Stimulated activated CD4-positive, alpha-beta T cell treated with anti-CD3 and anti-CD28 coated beads, Interleukin-1b, Interleukin-23, amount 100 ng/mL, for 24 hours (primary cell): ENCODE data around the gene CRISPLD2.
"Not testable (repeated sequence)": the region's sequence is repeated elsewhere in the genome, so short reads cannot be mapped to it uniquely, and the experiment has no call there.

Source experiments
- DNase-seq, 4 experiments: peaks; one replicate each; pipeline ENCODE4 v3.0.0-alpha.2; 2020; ENCODE audit warnings: low read depth in 4 of 4, low spot score in 1 of 4

Gene CRISPLD2

GRCh38 chr16:84821728-84822689 is 2.2 kb downstream of the CRISPLD2 start:
- no peak for DNase-seq

DNA sequence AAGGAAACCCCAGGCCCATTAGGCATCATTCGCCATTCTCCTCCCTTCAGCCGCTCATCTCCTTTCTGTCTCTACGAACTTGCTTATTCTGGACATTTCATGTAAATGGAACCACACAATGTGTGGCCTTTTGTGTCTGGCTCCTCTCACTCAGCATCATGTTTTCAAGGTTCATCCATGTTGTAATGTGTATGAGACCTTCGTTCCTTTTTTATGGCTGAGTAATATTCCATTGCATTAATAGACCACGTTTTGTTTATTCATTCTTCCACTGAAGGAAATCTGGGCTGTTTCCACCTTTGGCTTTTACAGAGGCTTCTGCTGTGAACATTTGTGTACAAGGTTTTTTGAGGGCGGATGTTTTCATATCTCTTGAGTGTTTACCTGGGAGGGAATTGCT is 3.2 kb downstream of the CRISPLD2 start:
- DNase-seq = no peak

DNA sequence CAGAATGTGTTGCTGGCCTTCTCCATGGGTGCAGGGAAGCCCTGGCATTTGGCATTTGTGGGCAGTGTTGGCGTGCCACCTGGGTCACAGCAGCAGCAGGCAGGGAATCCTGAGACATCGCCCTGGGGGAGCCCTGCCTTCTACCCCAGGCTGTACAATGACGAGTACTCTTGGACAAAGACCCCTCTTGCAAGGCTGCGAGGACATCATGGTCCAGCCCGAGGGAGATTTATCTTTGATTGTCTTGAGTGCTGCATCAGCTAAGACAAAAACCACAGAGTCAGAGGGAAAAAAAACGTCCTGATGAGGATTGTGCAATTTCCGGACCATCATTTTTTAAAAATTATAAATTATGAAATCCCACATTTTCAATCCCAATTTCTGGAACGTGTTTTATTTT is 3.7 kb downstream of the CRISPLD2 start:
- DNase-seq = no peak

DNA sequence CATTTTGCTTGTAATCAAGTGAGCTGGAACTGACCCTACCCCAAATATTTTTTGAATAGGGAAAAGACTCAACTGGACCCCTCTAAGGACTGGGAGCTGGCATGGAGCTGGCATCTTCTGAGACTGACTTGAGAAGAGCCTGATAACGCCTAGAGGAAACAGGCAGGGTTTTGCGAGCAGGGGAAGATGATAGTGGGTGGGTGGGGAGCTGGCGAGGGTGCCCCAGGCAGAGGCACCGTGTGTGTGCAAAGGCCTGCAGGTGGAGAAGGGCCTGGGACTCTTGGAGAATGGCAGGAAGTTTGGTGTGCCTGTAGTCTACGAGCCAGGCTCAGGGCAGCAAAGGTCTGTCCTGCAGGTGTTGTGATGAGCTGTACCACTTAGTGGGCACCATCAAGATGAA is 4.1 kb downstream of the CRISPLD2 start:
- no peak for DNase-seq

- DNase-seq = no peak
Measured at GRCh38 chr16:84825896-84826557, 6.2 kb downstream of the CRISPLD2 start.

DNA sequence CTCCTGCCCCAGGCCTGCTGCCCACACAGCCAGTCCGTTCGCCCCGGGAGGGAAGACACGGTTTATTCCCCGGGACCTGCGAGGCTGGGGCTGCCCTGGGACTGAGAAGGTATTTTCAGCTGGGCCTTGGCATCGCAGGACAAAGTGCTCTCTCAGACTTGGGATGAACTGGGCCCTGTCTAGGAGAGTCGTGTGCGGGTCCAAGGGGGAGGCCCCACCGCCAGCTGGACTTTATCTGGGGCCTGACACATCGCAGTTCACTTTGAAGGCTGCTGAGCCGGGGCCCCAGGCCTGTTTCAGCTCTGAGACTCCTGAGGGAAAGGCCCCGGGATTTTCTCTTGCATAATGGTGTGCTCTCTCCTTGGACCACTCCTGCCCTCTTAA is 6.8 kb downstream of the CRISPLD2 start:
- DNase-seq = no peak

DNA sequence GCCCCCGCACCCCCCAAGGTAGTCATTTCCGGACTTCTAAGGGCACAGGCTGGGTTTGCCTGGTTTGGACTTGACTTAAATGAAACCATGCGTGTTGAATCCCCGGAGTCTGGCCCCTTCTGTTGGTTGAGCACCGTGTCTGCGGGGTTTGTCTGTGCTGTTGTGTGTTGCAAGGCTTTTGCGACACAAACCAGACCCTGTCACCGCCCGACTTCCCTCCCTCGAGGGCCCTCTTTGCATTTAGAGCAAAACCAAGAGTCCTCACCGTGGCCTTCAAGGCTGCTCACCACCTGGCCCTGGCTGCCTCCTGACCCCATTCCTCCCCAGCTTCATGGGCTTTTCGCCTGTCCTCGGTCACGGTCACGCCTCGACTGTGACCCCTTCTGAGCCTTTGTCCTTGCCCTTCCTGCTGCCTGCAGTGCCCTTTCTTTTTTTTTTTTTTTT is 7.4 kb downstream of the CRISPLD2 start:
- no peak for DNase-seq

DNA sequence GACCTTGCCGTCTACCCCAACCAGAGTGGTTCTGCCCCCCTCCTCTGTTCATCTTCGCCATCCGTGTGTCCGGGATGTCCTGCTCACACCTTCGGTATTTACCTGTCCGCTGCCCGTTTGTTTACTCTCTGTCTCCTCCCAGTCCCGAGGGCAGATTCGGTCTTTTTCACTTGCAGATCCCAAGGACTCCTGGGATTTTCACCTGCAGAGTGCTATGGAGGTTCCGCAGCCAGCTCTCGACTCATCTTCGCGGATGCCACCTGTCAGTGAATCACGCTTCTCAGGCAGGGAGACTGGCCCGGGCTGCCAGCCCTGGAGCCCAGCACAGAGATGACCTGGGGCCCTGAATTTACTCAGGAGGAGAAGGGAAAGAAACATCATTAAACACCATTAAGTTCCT is 8.1 kb downstream of the CRISPLD2 start:
- DNase-seq = no peak

DNA sequence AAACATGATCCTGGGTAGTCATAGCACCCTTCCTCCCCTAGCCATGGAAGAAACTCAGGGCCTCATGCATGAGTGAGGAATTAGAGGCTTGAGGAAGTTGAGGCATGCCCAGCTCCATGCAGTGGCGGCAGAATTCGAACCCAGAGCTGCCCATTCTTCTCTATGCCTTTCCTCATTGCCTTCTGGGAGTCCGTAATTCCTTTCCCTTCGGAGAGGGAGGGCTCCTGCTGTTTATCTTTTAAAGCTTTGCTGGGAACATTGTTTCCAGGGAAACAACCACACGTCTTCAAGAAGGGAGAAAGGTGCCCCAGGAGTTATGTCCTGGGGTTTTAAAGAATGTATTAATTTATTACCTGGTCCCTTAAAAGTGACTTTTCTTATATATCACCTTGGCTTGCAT is 8.5 kb downstream of the CRISPLD2 start:
- DNase-seq = no peak

GRCh38 chr16:84829168-84829965 is 9.6 kb downstream of the CRISPLD2 start:
- DNase-seq = no peak

GRCh38 chr16:84830765-84831384 is 11.1 kb downstream of the CRISPLD2 start:
- DNase-seq = no peak

DNA sequence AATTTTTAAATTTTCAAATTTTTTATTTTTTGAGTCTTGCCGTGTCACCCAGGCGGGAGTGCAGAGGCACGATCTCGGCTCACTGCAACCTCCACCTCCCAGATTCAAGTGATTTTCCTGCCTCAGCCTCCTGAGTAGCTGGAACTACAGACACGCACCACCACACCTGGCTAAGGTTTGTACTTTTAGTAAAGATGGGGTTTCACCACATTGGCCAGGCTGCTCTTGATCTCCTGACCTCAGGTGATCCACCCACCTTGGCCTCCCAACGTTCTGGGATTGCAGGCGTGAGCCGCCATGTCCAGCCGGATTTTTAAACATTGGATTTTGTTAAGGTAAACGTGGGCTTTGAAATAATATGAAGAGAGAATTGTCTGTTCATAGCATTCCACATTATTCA is 11.9 kb downstream of the CRISPLD2 start:
- DNase-seq = not testable (repeated sequence)

DNA sequence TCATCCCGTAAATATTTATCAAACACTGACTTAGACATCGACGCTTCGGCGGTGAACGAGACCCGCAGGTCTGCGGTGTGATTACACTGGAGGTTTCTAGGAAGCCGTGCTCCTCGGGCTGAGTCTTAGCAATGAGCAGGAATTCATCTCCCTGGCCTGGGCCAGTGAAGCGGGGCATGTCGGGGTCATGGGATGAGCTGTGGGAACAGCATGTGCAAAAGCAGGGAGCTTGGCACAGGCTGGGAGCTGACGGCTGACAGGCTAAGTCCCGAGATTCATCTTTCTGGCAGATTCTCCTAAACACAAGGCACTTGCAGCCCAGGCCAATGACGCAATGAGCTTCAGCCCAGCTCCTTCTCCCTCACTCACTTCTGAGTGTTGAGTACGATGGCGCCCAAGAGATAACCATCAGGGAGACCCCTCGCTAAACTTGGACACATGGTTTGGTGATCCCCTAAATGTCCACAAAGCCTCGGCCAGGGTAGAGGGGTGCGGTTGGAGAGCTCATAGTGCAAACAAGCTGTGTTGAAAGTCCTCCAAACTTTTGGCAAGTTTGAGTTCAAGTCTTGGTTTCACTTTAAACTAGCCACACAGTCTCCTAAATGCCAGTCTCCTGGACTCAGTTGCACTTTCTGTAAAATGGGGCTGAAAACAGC is 12.8 kb downstream of the CRISPLD2 start:
- DNase-seq = no peak

GRCh38 chr16:84833144-84833500 is 13.3 kb downstream of the CRISPLD2 start:
- DNase-seq = no peak

GRCh38 chr16:84833542-84834402 is 14.0 kb downstream of the CRISPLD2 start:
- DNase-seq = no peak

DNA sequence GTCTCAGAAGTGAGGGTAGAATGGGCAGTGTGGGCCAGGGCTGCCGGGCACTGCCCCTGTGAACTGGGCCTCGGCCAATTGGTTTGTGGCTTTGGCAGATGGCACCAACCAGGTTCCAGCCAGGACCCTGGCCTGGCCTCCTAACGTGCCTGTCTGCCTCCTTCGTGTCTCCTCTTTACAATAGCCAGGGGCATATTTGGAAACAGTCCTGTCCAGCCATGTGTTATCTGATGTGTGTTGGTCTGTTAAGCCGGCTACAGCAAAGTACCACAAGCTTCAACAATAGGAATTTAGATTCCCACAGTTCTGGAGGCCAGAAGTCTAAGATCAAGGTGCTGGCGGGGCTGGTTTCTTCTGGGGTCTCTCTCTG is 14.6 kb downstream of the CRISPLD2 start:
- no peak for DNase-seq

DNA sequence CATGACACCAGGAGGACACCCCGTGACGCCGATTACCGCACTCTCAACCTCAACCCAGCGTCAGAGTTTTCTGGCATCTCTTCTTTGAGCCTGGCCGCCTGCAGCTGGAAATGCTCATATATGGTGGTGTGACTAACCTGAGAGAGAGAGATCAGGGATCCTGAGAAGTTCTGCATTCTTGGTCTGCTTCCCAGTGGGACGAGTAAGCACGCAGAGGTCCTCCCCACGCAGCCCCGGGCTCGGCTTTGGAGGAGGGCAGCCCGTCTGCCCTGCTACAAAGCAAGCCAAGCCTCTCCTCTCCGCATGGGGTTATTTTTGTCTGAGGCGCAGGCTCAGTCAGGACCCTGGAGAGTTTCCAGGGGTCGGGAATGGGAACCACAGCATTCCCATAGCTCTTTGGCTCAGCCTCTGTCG is 16.5 kb downstream of the CRISPLD2 start:
- no peak for DNase-seq

- DNase-seq = no peak
Measured at GRCh38 chr16:84836967-84837366, 17.2 kb downstream of the CRISPLD2 start.

GRCh38 chr16:84838383-84838948 is 18.7 kb downstream of the CRISPLD2 start:
- no peak for DNase-seq
